SK-N-SH (cell line): ENCODE measurements around the gene KANK4. TPM values are rescaled to one million over a fixed set of nuclear protein-coding genes. Genes with fewer than 3 reads are reported as not detected.

ENCODE experiments used
- CTCF ChIA-PET: fragments of 300-600, 350-600 bp; formaldehyde crosslinking; extraction: SDS; loops from one replicate; lab custom pipeline; 2021; lab: Yijun Ruan, JAX
- POLR2A ChIA-PET: fragments of 350-600 bp; sonication (Branson Sonifier 250); formaldehyde crosslinking; extraction: SDS; loops from one replicate; lab custom pipeline; 2020; ENCODE audit warnings: antibody characterized with exemption, inconsistent platforms; lab: Yijun Ruan, JAX
- DNase-seq: peaks from one replicate; pipeline ENCODE4 v3.0.0; 2012
- H2AFZ ChIP-seq: fragments of 200-600 bp; sonication (generic); 2 replicates; pipeline ENCODE4 v1.8.1; 2016; ENCODE audit warnings: antibody characterized with exemption, mild to moderate bottlenecking, low read depth
- H3F3A ChIP-seq: fragments of 200-600 bp; sonication (generic); replicated peaks from 2 replicates; pipeline ENCODE3; 2016; ENCODE audit warnings: antibody characterized with exemption, mild to moderate bottlenecking; ENCODE audit not compliant: insufficient read depth
- H3K27ac ChIP-seq, 2 experiments: fragments of 200-500 bp in 1 of 2; fragments of 200-600 bp in 1 of 2; sonication (Bioruptor generic) in 1 of 2; sonication (generic), shearing (Covaris generic) in 1 of 2; 2 replicates each; pipeline versions ENCODE4 v1.5.1 to v1.6.1; 2014 to 2016; ENCODE audit warnings: low read depth in 2 of 2, inconsistent platforms in 1 of 2, low read length in 1 of 2, mild to moderate bottlenecking in 1 of 2, mixed read lengths in 1 of 2
- H3K27me3 ChIP-seq: fragments of 200-600 bp; sonication (generic), shearing (Covaris generic); 2 replicates; pipeline ENCODE4 v1.6.1; 2016; ENCODE audit warnings: mixed run types; ENCODE audit not compliant: insufficient read depth
- H3K36me3 ChIP-seq, 2 experiments: fragments of 200-500 bp in 1 of 2; fragments of 200-600 bp in 1 of 2; sonication (Bioruptor generic) in 1 of 2; sonication (generic) in 1 of 2; replicated peaks in 1 of 2; 2 replicates each; pipeline versions ENCODE3 to v1.5.1; 2014 to 2016; ENCODE audit warnings: low read length in 1 of 2, mild to moderate bottlenecking in 1 of 2; ENCODE audit not compliant: insufficient read depth in 2 of 2, control insufficient read depth in 1 of 2
- H3K4me1 ChIP-seq, 2 experiments: fragments of 200-500 bp in 1 of 2; fragments of 200-600 bp in 1 of 2; sonication (Bioruptor generic) in 1 of 2; sonication (generic), shearing (Covaris generic) in 1 of 2; 2 replicates each; pipeline versions ENCODE4 v1.5.1 to v1.6.1; 2014 to 2016; ENCODE audit warnings: low read depth in 1 of 2, low read length in 1 of 2, mixed run types in 1 of 2; ENCODE audit not compliant: insufficient read depth in 2 of 2, control insufficient read depth in 1 of 2
- H3K4me2 ChIP-seq: fragments of 200-600 bp; sonication (generic), shearing (Covaris generic); 2 replicates; pipeline ENCODE4 v1.6.1; 2017; ENCODE audit warnings: mixed run types
- H3K4me3 ChIP-seq, 2 experiments: fragments of 200-500 bp in 1 of 2; fragments of 200-600 bp in 1 of 2; sonication (Bioruptor generic) in 1 of 2; sonication (generic), shearing (Covaris generic) in 1 of 2; 2 replicates each; pipeline versions ENCODE4 v1.5.1 to v1.8.1; 2014 to 2016; ENCODE audit warnings: low read depth in 2 of 2, inconsistent platforms in 1 of 2, low read length in 1 of 2, mild to moderate bottlenecking in 1 of 2, mixed read lengths in 1 of 2, moderate library complexity in 1 of 2
- H3K79me2 ChIP-seq: fragments of 200-600 bp; sonication (generic); 2 replicates; pipeline ENCODE4 v1.8.1; 2017; ENCODE audit warnings: mild to moderate bottlenecking; ENCODE audit not compliant: insufficient read depth
- H3K9ac ChIP-seq: fragments of 200-600 bp; sonication (generic); 2 replicates; pipeline ENCODE4 v1.6.1; 2017; ENCODE audit warnings: mixed run types
- H3K9me2 ChIP-seq: fragments of 200-600 bp; sonication (generic); 2 replicates; pipeline ENCODE4 v1.6.1; 2017; ENCODE audit warnings: mixed run types
- H3K9me3 ChIP-seq: fragments of 200-600 bp; sonication (generic); 2 replicates; pipeline ENCODE4 v1.6.1; 2017; ENCODE audit warnings: mixed run types, mild to moderate bottlenecking, moderate library complexity
- H4K20me1 ChIP-seq: fragments of 200-600 bp; sonication (generic); 2 replicates; pipeline ENCODE4 v1.6.1; 2017; ENCODE audit warnings: mild to moderate bottlenecking, mixed run types; ENCODE audit not compliant: insufficient read depth
- ELF1 ChIP-seq: IDR thresholded peaks from 2 replicates; pipeline ENCODE4 v1.4.0; 2012
- EP300 ChIP-seq, 2 experiments: IDR thresholded peaks; 2 replicates each; pipeline versions ENCODE4 v1.4.0 to v1.6.1; 2012; ENCODE audit warnings: borderline replicate concordance in 1 of 2, low read depth in 1 of 2, low read length in 1 of 2
- EZH2phosphoT487 ChIP-seq: fragments of 200-600 bp; sonication (generic); IDR thresholded peaks from 2 replicates; pipeline ENCODE4 v1.6.1; 2017; ENCODE audit warnings: low read depth, mixed run types, mild to moderate bottlenecking, antibody characterized with exemption, moderate library complexity, borderline replicate concordance
- FOSL2 ChIP-seq: IDR thresholded peaks from 2 replicates; pipeline ENCODE4 v1.4.0; 2012; ENCODE audit warnings: low read depth, mild to moderate bottlenecking, moderate library complexity, borderline replicate concordance
- FOXJ3 ChIP-seq: sonication (generic); formaldehyde crosslinking; IDR thresholded peaks from 2 replicates; pipeline ENCODE4 v1.5.1; 2020; ENCODE audit warnings: mild to moderate bottlenecking, missing genetic modification reagents
- FOXM1 ChIP-seq: IDR thresholded peaks from 2 replicates; pipeline ENCODE4 v1.4.0; 2012; ENCODE audit warnings: low read depth, mild to moderate bottlenecking
- GABPA ChIP-seq: IDR thresholded peaks from 2 replicates; pipeline ENCODE4 v1.4.0; 2012; ENCODE audit warnings: low read depth, mild to moderate bottlenecking
- JUND ChIP-seq: IDR thresholded peaks from 2 replicates; pipeline ENCODE4 v1.4.0; 2012
- MAX ChIP-seq: IDR thresholded peaks from 2 replicates; pipeline ENCODE4 v1.4.0; 2012; ENCODE audit warnings: low read depth
- MEF2A ChIP-seq: IDR thresholded peaks from 2 replicates; pipeline ENCODE4 v1.4.0; 2012; ENCODE audit warnings: low read depth, borderline replicate concordance
- MXI1 ChIP-seq: IDR thresholded peaks from 2 replicates; pipeline ENCODE4 v1.6.1; 2012; ENCODE audit warnings: mild to moderate bottlenecking, low read depth, low read length, improper control_type of control experiment
- NRF1 ChIP-seq: IDR thresholded peaks from 2 replicates; pipeline ENCODE4 v1.6.1; 2012; ENCODE audit warnings: low read depth, mild to moderate bottlenecking, low read length
- PBX3 ChIP-seq: IDR thresholded peaks from 2 replicates; pipeline ENCODE4; 2012
- RAD21 ChIP-seq: IDR thresholded peaks from 2 replicates; pipeline ENCODE4 v1.6.1; 2012; ENCODE audit warnings: mild to moderate bottlenecking, low read length
- RCOR1 ChIP-seq: fragments of 150-350 bp; IDR thresholded peaks from 2 replicates; pipeline ENCODE4 v1.6.1; 2017; ENCODE audit warnings: antibody characterized with exemption, low read length
- RXRA ChIP-seq: IDR thresholded peaks from 2 replicates; pipeline ENCODE4 v1.4.0; 2012; ENCODE audit warnings: low read depth, mild to moderate bottlenecking, borderline replicate concordance
- TCF12 ChIP-seq: IDR thresholded peaks from 2 replicates; pipeline ENCODE4 v1.4.0; 2012
- WGBS: methylation state at CpG from one replicate; pipeline ENCODE4 v1.1.6; 2017; ENCODE audit warnings: low lambda C conversion rate; 5-methylcytosine and 5-hydroxymethylcytosine counted together
- polyA plus RNA-seq, 3 experiments: library from polyadenylated mRNA; depleted of rRNA; stranded (reverse); fragments of >200 nt; gene quantifications; 2 replicates each; pipeline ENCODE4 v1.2.3, GENCODE V29; 2012
- TF ChIP-seq, protein P1 (sequence below): fragments of 200-600 bp; sonication (generic); IDR thresholded peaks from 2 replicates; pipeline ENCODE4 v1.6.1; 2017; ENCODE audit warnings: antibody characterized with exemption, mild to moderate bottlenecking, moderate library complexity

The KANK4 gene
- polyA plus RNA-seq, 1 of the 3 experiments (the other 2 are of a cell fraction): not detected

DNA sequence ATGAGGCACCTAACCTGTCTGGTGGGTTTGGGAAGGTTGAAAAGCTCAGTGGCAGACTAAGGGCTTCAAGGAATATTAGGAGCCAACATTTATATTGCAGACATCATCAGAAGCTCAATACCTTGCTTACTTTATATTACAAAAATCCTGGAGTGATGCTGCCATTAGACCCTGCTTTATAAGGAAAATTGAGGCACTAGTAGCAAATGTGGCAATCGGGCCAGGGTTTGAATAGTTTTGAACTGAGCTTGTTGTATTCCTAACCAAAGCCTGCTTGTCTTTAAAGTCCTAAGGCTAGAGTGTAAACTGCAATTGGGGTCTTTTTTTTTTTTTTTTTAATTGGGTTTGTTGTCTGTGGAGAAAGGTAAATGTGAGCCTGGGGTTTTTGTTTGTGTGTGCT, 110.3 kb downstream of the KANK4 start (continued):
- TF ChIP-seq MEF2A (no peak), EZH2phosphoT487 (no peak)
- TF ChIP-seq, protein P1, sequence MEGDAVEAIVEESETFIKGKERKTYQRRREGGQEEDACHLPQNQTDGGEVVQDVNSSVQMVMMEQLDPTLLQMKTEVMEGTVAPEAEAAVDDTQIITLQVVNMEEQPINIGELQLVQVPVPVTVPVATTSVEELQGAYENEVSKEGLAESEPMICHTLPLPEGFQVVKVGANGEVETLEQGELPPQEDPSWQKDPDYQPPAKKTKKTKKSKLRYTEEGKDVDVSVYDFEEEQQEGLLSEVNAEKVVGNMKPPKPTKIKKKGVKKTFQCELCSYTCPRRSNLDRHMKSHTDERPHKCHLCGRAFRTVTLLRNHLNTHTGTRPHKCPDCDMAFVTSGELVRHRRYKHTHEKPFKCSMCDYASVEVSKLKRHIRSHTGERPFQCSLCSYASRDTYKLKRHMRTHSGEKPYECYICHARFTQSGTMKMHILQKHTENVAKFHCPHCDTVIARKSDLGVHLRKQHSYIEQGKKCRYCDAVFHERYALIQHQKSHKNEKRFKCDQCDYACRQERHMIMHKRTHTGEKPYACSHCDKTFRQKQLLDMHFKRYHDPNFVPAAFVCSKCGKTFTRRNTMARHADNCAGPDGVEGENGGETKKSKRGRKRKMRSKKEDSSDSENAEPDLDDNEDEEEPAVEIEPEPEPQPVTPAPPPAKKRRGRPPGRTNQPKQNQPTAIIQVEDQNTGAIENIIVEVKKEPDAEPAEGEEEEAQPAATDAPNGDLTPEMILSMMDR: no peak
- TF ChIP-seq, all 33 proteins: peak for 0

DNA sequence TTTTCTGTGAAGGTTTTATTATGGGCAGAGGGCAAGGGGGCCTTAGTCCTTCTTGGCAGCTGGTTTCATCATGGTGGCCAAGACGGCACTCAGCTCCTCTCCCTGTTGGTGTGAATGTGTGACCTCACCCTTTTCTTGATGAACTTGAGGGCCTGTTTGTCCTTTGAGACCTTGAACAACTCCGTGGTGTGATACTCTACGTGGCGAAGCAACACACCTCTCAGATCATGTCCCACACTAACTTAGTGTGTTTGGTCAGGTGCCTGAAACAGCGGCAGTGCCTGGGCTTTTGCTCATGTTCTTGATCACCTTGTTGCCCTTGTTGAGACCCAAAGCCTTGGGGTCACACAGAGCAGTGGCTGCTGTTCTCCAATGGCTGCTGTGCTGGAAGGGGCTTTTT, 111.1 kb downstream of the KANK4 start:
- ChIA-PET CTCF (no interaction called here), POLR2A (interaction anchor here (0.7 kb wide), 1 partner anchor 176 kb away, joined by 3 read pairs; no protein-coding TSS in a partner anchor)
- H3K4me2 ChIP-seq: no peak overlapping the region
- H3F3A ChIP-seq: no peaks in the 10 kb centered on the region
- H3K9me3 ChIP-seq: no peaks in the 10 kb centered on the region
- H3K27ac ChIP-seq: no peak overlapping the region
- no peaks in the 10 kb centered on the region for H3K4me1 ChIP-seq
- no peak for DNase-seq
- H3K79me2 ChIP-seq: no peaks in the 10 kb centered on the region
- H3K9me2 ChIP-seq: no peaks in the 10 kb centered on the region
- H3K36me3 ChIP-seq: no peaks in the 10 kb centered on the region
- no peak overlapping the region for H2AFZ ChIP-seq
- H4K20me1 ChIP-seq: no peaks in the 10 kb centered on the region
- H3K9ac ChIP-seq: no peak overlapping the region
- 62% methylated on average over 5 of the region's 5 CpGs for WGBS
- H3K27me3 ChIP-seq: no peaks in the 10 kb centered on the region
- no peak overlapping the region for H3K4me3 ChIP-seq
- TF ChIP-seq JUND (no peak), PBX3 (no peak), RAD21 (no peak), ELF1 (no peak), MEF2A (no peak), GABPA (no peak), NRF1 (no peak), RCOR1 (no peak), EZH2phosphoT487 (no peak), MXI1 (no peak)

- CTCF ChIA-PET: interaction anchor here (0.5 kb wide), 1 partner anchor 67 kb away, joined by 3 read pairs; no protein-coding TSS in a partner anchor
- TF ChIP-seq FOXM1: no peak
- TF ChIP-seq FOXJ3 (CRISPR knock-in tag): no peak
- no peak for TF ChIP-seq RAD21
- no peak for TF ChIP-seq MEF2A
- TF ChIP-seq TCF12: no peak
- no peak for TF ChIP-seq EP300 (IDR thresholded peaks at IDR 0.05; ENCODE audit: borderline replicate concordance in 1 of 2, low read depth in 1 of 2, low read length in 1 of 2)
- no peak for TF ChIP-seq MAX
- no peak for TF ChIP-seq FOSL2
- no peak for TF ChIP-seq PBX3
- TF ChIP-seq MXI1: no peak
- TF ChIP-seq RXRA: no peak
- TF ChIP-seq ELF1: no peak
- TF ChIP-seq, protein P1: no peak
- no peak for TF ChIP-seq GABPA
Measured at GRCh38 chr1:62207187-62207586, 112.0 kb downstream of the KANK4 start.

More at GRCh38 chr1:62207187-62207586, 112.0 kb downstream of the KANK4 start:
- Histone ChIP-seq H3K4me2 (no peak overlapping the region), H3K9me3 (no peaks in the 10 kb centered on the region), H2AFZ (no peak overlapping the region), H3K27ac (no peak overlapping the region), H3F3A (no peaks in the 10 kb centered on the region), H3K4me3 (no peak overlapping the region), H4K20me1 (no peaks in the 10 kb centered on the region), H3K4me1 (no peaks in the 10 kb centered on the region), H3K9ac (no peak overlapping the region), H3K9me2 (no peaks in the 10 kb centered on the region), H3K36me3 (no peaks in the 10 kb centered on the region), H3K79me2 (no peaks in the 10 kb centered on the region), H3K27me3 (no peaks in the 10 kb centered on the region)
- POLR2A ChIA-PET: no interaction called here
- 63% methylated on average over 2 of the region's 2 CpGs for WGBS
- no peak for DNase-seq
